ENCODE measurements around the gene MFRP. TPM values are rescaled to one million over a fixed set of nuclear protein-coding genes. Genes with fewer than 3 reads are reported as not detected.

Gene MFRP
- total RNA-seq, 2 donors from 2014 or later, result not detected

DNA sequence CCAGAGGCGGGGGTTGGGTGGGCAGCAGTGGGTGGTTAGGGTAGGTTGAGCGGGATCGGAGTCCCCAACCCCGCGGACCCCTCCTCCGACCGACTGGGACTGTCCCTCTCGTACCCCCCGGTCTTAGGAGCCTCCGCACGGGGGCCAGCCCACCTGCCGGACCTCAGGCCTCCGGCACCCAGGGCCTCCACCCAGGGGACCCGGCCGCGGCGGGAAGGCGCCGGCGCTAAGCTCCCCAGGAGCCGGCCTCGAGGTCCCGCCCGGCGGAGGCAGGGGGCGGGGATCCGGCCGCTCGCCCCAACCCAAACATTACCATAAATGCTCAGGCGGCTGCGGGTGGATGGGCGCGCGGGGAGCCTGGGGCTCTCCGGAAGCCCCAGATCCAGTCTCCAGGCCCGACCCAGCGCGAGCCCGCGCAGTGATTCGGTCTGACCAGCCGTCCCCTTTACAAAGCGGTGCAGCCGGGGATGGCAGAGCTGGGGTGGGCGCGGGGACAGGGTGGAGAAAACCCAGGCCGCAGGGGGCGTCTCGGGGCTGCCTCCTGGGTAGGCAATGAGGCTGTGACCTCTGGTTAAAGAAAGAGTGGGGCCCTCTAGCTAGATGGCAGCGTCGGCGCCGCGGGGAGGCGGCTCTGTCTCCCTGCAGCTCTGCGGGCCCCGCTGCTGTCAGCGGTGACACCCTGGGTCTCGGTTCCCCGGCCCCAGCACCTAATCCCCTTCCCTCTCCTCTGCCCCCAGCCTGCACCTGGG lies 25.6 kb downstream of the MFRP start:
- TF ChIP-seq, protein P1, sequence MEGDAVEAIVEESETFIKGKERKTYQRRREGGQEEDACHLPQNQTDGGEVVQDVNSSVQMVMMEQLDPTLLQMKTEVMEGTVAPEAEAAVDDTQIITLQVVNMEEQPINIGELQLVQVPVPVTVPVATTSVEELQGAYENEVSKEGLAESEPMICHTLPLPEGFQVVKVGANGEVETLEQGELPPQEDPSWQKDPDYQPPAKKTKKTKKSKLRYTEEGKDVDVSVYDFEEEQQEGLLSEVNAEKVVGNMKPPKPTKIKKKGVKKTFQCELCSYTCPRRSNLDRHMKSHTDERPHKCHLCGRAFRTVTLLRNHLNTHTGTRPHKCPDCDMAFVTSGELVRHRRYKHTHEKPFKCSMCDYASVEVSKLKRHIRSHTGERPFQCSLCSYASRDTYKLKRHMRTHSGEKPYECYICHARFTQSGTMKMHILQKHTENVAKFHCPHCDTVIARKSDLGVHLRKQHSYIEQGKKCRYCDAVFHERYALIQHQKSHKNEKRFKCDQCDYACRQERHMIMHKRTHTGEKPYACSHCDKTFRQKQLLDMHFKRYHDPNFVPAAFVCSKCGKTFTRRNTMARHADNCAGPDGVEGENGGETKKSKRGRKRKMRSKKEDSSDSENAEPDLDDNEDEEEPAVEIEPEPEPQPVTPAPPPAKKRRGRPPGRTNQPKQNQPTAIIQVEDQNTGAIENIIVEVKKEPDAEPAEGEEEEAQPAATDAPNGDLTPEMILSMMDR (IDR thresholded peaks at IDR 0.05), result no peak
- Histone ChIP-seq H3K27me3 (no peaks in the 10 kb centered on the region), H3K4me1 (peaks cover 0 to 64% of the 10 kb centered on the region in 2 donors)

DNA sequence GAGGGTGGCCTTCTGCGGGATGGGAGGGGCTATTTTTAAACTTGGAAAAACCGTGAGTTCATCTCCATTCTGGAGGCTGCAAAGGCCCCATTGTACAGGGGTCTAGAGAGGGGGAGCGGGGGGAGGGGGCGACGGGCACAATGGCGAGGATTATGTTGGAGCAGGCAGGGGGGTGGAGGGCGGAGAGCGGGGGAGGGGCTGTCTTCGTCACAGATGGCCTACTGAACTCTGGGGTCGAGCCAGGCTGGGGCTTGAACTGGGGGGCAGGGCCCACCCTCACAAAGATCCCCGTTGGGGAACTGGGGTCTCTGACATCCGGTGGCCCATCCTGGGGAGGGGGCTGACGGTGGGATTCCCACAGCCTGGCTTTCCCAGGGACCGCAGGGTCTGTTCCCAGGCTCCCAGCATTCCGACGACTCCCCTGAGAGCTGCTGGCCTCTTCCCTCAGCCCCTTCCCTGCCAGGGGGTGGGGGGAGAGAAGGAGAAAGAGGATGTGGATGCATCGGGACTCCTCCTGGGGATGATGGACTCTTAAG lies 26.2 kb downstream of the MFRP start:
- peaks cover 0 to 71% of the 10 kb centered on the region in 2 donors for H3K4me1 ChIP-seq
- TF ChIP-seq, protein P1 (IDR thresholded peaks at IDR 0.05), result no peak
- H3K9me3 ChIP-seq, result no peaks in the 10 kb centered on the region
- H3K27me3 ChIP-seq, result no peaks in the 10 kb centered on the region
- no peak for DNase-seq (ENCODE audit: low spot score)
- H3K36me3 ChIP-seq, result no peaks in the 10 kb centered on the region
- peak overlapping the region; percentile 31 to 52 for H3K4me3 ChIP-seq
- H3K27ac ChIP-seq, result peak overlapping the region; percentile 98 to 99

More for the DNA sequence above, 25.6 kb downstream of the MFRP start:
- no peaks in the 10 kb centered on the region for H3K9me3 ChIP-seq
- DNase-seq (ENCODE audit: low spot score), result no peak
- H3K4me3 ChIP-seq, result peak overlapping the region; percentile 31 to 52
- H3K27ac ChIP-seq, result peak overlapping the region; percentile 98 to 99
- no peaks in the 10 kb centered on the region for H3K36me3 ChIP-seq

DNA sequence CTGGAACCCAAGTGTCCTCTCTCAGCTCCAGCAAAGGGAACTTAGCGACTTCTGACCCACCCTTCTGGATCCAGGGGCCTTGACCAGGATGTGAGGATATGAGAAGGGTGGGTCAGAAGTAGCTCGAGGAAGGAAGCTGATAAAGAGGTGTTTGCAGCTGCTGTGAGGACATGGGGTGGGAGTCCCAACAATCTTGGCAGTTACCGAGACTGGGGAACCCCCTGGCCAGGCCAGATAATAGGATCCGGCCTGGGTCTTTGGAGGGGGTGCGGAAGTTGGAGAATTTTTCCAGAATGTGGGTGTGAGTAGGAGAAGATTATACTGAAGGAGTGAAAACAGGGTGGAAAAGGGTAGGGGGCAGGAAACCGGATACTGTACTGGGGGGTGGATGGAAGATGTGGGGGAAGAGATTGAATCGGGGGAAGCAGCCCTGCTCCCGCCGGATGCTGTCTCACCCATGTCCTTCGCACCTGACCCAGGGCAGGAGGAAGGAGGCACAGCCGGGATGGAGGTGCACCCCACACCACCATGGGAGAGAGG lies 26.7 kb downstream of the MFRP start:
- H3K9me3 ChIP-seq, result no peaks in the 10 kb centered on the region
- DNase-seq (ENCODE audit: low spot score), result no peak
- TF ChIP-seq, protein P1 (IDR thresholded peaks at IDR 0.05), result no peak
- H3K36me3 ChIP-seq, result peaks cover 2% of the 10 kb centered on the region
- H3K27ac ChIP-seq, result peak overlapping the region; percentile 98 to 99
- H3K27me3 ChIP-seq, result no peaks in the 10 kb centered on the region
- H3K4me1 ChIP-seq, result peaks cover 0 to 75% of the 10 kb centered on the region in 2 donors
- no peak overlapping the region for H3K4me3 ChIP-seq

DNA sequence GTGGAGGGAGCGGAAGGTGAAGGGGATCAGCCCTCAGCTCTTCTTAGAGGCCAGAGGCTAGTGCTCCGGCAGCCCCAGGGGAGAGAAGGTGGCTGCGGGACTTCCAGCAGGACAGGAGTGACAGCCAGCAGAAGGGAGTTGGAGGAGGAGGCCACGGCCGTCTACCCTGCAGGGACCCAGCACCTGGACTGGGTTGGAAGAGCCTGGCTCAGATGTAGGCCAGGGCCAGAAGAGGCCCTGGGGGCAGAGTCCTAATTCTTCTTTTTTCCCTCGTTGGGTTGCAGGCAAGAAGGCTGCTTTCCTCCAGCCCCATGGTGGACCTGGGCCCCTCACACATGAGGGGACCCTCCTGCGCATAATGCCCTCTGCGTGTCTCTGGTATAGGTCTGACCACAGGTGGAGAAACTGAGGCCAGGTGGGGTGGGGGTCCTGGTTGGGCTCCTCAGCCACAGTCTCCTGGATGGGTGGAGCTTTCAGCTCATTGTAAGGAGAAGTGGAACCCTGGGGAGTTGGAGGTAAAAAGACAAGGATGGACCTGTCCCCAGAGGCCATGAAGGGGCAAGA lies 27.3 kb downstream of the MFRP start:
- H3K9me3 ChIP-seq, result no peaks in the 10 kb centered on the region
- H3K4me1 ChIP-seq, result peaks cover 0 to 75% of the 10 kb centered on the region in 2 donors
- peak overlapping the region; percentile 98 to 99 for H3K27ac ChIP-seq
- TF ChIP-seq, protein P1 (IDR thresholded peaks at IDR 0.05), result no peak
- no peak overlapping the region for H3K4me3 ChIP-seq
- DNase-seq (ENCODE audit: low spot score), result no peak
- no peaks in the 10 kb centered on the region for H3K27me3 ChIP-seq
- peaks cover 8% of the 10 kb centered on the region for H3K36me3 ChIP-seq

DNA sequence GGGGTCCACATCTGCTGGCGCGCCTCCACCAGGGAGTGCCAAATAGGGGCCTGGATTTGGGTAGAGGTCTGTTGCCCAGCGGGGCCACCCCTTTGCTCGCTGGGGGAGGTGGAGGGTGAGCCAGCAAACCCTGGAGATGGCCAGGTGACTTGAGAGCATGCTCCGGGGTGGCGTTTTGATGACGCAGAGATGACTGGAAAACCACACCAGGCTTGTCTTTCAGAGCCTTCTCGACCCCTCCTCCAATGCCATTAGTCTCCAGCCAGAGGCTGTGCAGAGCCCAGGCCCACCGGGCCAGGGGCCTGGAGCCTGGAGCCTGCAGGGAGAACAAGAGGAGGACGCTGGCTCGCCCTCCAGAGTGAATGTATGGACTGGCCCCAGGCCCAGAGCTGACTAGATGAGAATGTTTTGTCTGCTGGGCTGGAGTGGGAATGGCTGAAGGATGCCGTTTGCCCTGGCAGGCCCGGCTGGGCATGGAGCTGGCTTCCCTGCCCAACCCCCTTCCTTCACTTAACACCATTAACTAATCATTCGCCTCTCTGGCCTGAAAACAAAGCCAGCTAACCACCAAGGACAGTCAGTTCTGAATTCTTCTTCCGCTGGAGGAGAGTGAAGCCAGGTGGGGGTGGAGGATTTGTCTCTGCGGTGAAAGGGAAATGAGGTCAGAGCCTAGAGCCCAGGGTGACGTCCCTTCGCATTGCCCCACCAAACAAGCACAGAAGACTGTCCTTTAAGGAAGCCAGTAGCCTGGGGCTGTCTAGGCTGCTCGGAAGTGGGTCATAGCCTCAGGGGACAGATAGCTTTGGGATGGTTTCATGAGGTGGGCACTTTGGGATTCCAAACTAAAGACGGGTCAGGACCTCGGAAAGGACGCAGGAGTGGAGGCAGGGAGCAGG lies 28.0 kb downstream of the MFRP start:
- Histone ChIP-seq H3K4me1 (peaks cover 0 to 75% of the 10 kb centered on the region in 2 donors), H3K4me3 (no peak overlapping the region), H3K27ac (peak overlapping the region; percentile 98 to 99), H3K9me3 (no peaks in the 10 kb centered on the region), H3K36me3 (peaks cover 15% of the 10 kb centered on the region), H3K27me3 (no peaks in the 10 kb centered on the region)
- DNase-seq (ENCODE audit: low spot score), result no peak
- TF ChIP-seq, protein P1 (IDR thresholded peaks at IDR 0.05), result no peak
